HCT116 (cell line): ENCODE measurements around the gene SSUH2. TPM values are rescaled to one million over a fixed set of nuclear protein-coding genes. Genes with fewer than 3 reads are reported as not detected.

ENCODE experiments used
- ATAC-seq: fragments of 200-7000 bp; cut with Tn5 transposase; 2 replicates; pipeline ENCODE4 v1.9.1; 2020; ENCODE audit warnings: mild to moderate bottlenecking, moderate library complexity
- BruUV-seq: library from RNA; stranded (reverse); fragments of 400-500 nt; replicated peaks from 2 replicates; lab custom pipeline; 2021; lab: Mats Ljungman, UMichigan
- CTCF ChIA-PET: fragments of 300-600 bp; sonication (Branson Sonifier 250); formaldehyde crosslinking; loops from one replicate; lab custom pipeline; 2021; ENCODE audit warnings: antibody characterized with exemption; lab: Charles Lee
- POLR2A ChIA-PET: fragments of 300-600, 350-600 bp; sonication (Branson Sonifier 250); formaldehyde crosslinking; loops from one replicate; lab custom pipeline; 2021; ENCODE audit warnings: antibody characterized with exemption; lab: Charles Lee
- RAD21 ChIA-PET, 2 experiments: fragments of 300-600 bp; sonication (Branson Sonifier 250); formaldehyde crosslinking; loops; one replicate each; lab custom pipeline; 2023; ENCODE audit warnings: low total read pairs in 2 of 2; ENCODE audit not compliant: uncharacterized antibody in 2 of 2, unreplicated experiment in 2 of 2, low non-redundant PET in 1 of 2; lab: Charles Lee
- DNase-seq: peaks from one replicate; pipeline ENCODE4 v3.0.0-alpha.2; 2010; ENCODE audit warnings: low read depth, low spot score
- H2AFZ ChIP-seq: fragments of 200-600 bp; shearing (Covaris generic), sonication (generic); 2 replicates; pipeline ENCODE4 v1.6.1; 2017; ENCODE audit warnings: low read depth, mixed run types, mixed read lengths, antibody characterized with exemption, low read length; ENCODE audit not compliant: poor library complexity, severe bottlenecking
- H3K27ac ChIP-seq: 2 replicates; pipeline ENCODE4 v1.5.1; 2012; ENCODE audit warnings: low read depth, low read length
- H3K27me3 ChIP-seq: fragments of 200-600 bp; sonication (generic); 2 replicates; pipeline ENCODE4 v1.6.1; 2016; ENCODE audit warnings: mixed run types, low read length, mixed read lengths; ENCODE audit not compliant: insufficient read depth
- H3K36me3 ChIP-seq, 2 experiments: fragments of 200-500 bp in 1 of 2; fragments of 200-600 bp in 1 of 2; sonication (Bioruptor generic) in 1 of 2; sonication (generic) in 1 of 2; 2 replicates each; pipeline versions ENCODE4 v1.5.1 to v1.6.1; 2014 to 2016; ENCODE audit warnings: low read length in 2 of 2, inconsistent platforms in 1 of 2, mixed read lengths in 1 of 2, mixed run types in 1 of 2; ENCODE audit not compliant: insufficient read depth in 2 of 2, control insufficient read depth in 1 of 2
- H3K4me1 ChIP-seq, 2 experiments: fragments of 200-600 bp in 1 of 2; sonication (generic) in 1 of 2; 2 replicates each; pipeline versions ENCODE4 v1.5.1 to v1.6.1; 2012 to 2017; ENCODE audit warnings: low read length in 2 of 2, inconsistent platforms in 1 of 2, mild to moderate bottlenecking in 1 of 2, mixed read lengths in 1 of 2, mixed run types in 1 of 2, moderate library complexity in 1 of 2; ENCODE audit not compliant: insufficient read depth in 2 of 2, control insufficient read depth in 1 of 2
- H3K4me2 ChIP-seq: fragments of 200-600 bp; sonication (generic); 2 replicates; pipeline ENCODE4 v1.6.1; 2017; ENCODE audit warnings: mixed run types, low read length, mixed read lengths
- H3K4me3 ChIP-seq, 2 experiments: fragments of 200-600 bp in 1 of 2; sonication (generic) in 1 of 2; replicated peaks in 1 of 2; 2 replicates each; pipeline ENCODE4 v1.5.1; 2011 to 2016; ENCODE audit warnings: low read length in 2 of 2, control low read depth in 1 of 2, low read depth in 1 of 2, mild to moderate bottlenecking in 1 of 2, mixed read lengths in 1 of 2, mixed run types in 1 of 2
- H3K79me2 ChIP-seq: fragments of 200-600 bp; sonication (generic); 2 replicates; pipeline ENCODE4 v1.6.1; 2017; ENCODE audit warnings: mild to moderate bottlenecking, mixed run types, low read length, moderate library complexity, mixed read lengths; ENCODE audit not compliant: insufficient read depth
- H3K9ac ChIP-seq: fragments of 200-600 bp; sonication (generic); 2 replicates; pipeline ENCODE4 v1.6.1; 2016; ENCODE audit warnings: low read length, mixed read lengths
- H3K9me2 ChIP-seq: fragments of 200-600 bp; sonication (generic), shearing (Covaris generic); 2 replicates; pipeline ENCODE4 v1.6.1; 2017; ENCODE audit warnings: mixed run types, mild to moderate bottlenecking, moderate library complexity; ENCODE audit not compliant: insufficient read depth
- H3K9me3 ChIP-seq, 2 experiments: fragments of 200-500 bp in 1 of 2; fragments of 200-600 bp in 1 of 2; sonication (Bioruptor generic) in 1 of 2; sonication (generic) in 1 of 2; 2 replicates each; pipeline ENCODE4 v1.6.1; 2014 to 2017; ENCODE audit warnings: low read length in 2 of 2, mixed read lengths in 2 of 2, inconsistent platforms in 1 of 2, low read depth in 1 of 2, mild to moderate bottlenecking in 1 of 2, mixed run types in 1 of 2, moderate library complexity in 1 of 2; ENCODE audit not compliant: control insufficient read depth in 1 of 2, insufficient read depth in 1 of 2
- H4K20me1 ChIP-seq: fragments of 200-600 bp; sonication (generic), shearing (Covaris generic); 2 replicates; pipeline ENCODE4 v1.6.1; 2017; ENCODE audit warnings: mixed run types, mild to moderate bottlenecking, moderate library complexity; ENCODE audit not compliant: insufficient read depth
- CBX3 ChIP-seq: IDR thresholded peaks from 2 replicates; pipeline ENCODE4 v1.6.1; 2012; ENCODE audit warnings: low read depth
- CEBPB ChIP-seq: IDR thresholded peaks from 2 replicates; pipeline ENCODE4 v1.6.1; 2012; ENCODE audit warnings: low read depth
- EGR1 ChIP-seq: IDR thresholded peaks from 2 replicates; pipeline ENCODE4 v1.6.1; 2012; ENCODE audit warnings: low read depth
- EZH2 ChIP-seq: fragments of 200-600 bp; sonication (generic); IDR thresholded peaks from 2 replicates; pipeline ENCODE4 v1.6.1; 2017; ENCODE audit warnings: antibody characterized with exemption, mixed run types
- FOSL1 ChIP-seq: IDR thresholded peaks from 2 replicates; pipeline ENCODE4 v1.6.1; 2012; ENCODE audit warnings: low read depth
- SIN3A ChIP-seq: IDR thresholded peaks from 2 replicates; pipeline ENCODE4 v1.6.1; 2012; ENCODE audit warnings: low read depth
- SP1 ChIP-seq: IDR thresholded peaks from 2 replicates; pipeline ENCODE4 v1.6.1; 2012; ENCODE audit warnings: low read depth
- SRF ChIP-seq: IDR thresholded peaks from 2 replicates; pipeline ENCODE4 v1.6.1; 2012; ENCODE audit warnings: low read depth
- TCF7L2 ChIP-seq: IDR thresholded peaks from 2 replicates; pipeline ENCODE4 v1.7.0; 2011; ENCODE audit warnings: borderline replicate concordance, inconsistent platforms; ENCODE audit not compliant: insufficient read depth, insufficient read length; ENCODE audit errors: extremely low read depth
- intact Hi-C: fragments of 100-400 bp; cut with micrococcal nuclease; formaldehyde crosslinking; loops from 2 replicates; pipeline ENCODE4 v1.10.0; 2022
- total RNA-seq: library from RNA; stranded (reverse); gene quantifications from one replicate; pipeline ENCODE4 v1.2.1, GENCODE V29; 2021; ENCODE audit not compliant: unreplicated experiment
- TF ChIP-seq, protein P1 (sequence below): IDR thresholded peaks from 2 replicates; pipeline ENCODE4 v1.6.1; 2011; ENCODE audit warnings: mild to moderate bottlenecking, low read length, moderate library complexity; ENCODE audit not compliant: insufficient replicate concordance; ENCODE audit errors: extremely low read depth
- TF ChIP-seq, protein P2 (sequence below): IDR thresholded peaks from 2 replicates; pipeline ENCODE4 v1.6.1; 2012
- TF ChIP-seq, protein P3 (sequence below): IDR thresholded peaks from 2 replicates; pipeline ENCODE4 v1.6.1; 2012

The SSUH2 gene
- total RNA-seq, 1 experiment from 2014 or later = 0.76 TPM

DNA sequence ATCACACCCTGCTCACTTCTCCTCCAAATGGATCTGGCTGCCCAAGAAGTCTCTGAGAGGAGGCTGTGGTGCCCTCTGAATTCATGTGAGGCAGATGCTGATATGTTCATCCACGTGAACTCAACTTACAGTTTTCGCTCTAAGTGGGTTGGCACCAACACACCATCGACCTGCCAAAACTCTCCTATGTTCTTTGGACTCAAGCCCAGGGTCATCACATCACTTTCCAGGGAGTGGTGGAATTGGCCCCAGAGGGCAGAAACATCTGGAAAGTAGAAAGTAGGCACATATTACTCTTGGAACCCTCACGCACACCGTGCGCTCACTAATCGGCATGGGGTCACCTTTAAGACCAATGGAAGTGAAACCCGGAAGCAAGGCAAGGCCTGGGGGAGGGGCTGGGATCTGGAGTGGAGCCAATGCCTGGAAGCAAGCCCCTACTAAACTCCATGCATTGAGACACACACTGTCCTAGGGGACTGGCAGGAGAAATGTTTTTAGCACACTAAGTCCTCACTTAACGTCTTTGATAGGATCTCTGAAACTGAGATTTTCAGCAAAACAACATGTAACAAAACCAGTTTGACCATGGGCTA is 41.4 kb downstream of the SSUH2 start:
- no TSS peak for BruUV-seq
- ChIA-PET RAD21 (no interaction called here), CTCF (no interaction called here), POLR2A (no interaction called here)
- ATAC-seq = no peak
- intact Hi-C loops = no loop called here
- H3K27me3 ChIP-seq = no peaks in the 10 kb centered on the region; the same call in 1 of the 2 replicates
- H3K4me1 ChIP-seq = no peaks in the 10 kb centered on the region
- no peaks in the 10 kb centered on the region for H4K20me1 ChIP-seq
- no peak overlapping the region for H3K9ac ChIP-seq
- H3K79me2 ChIP-seq = no peaks in the 10 kb centered on the region
- TF ChIP-seq FOSL1 (no peak), EGR1 (no peak), CBX3 (no peak), TCF7L2 (no peak), SP1 (no peak), EZH2 (no peak), CEBPB (no peak), SRF (no peak), SIN3A (no peak)
- TF ChIP-seq, protein P1, sequence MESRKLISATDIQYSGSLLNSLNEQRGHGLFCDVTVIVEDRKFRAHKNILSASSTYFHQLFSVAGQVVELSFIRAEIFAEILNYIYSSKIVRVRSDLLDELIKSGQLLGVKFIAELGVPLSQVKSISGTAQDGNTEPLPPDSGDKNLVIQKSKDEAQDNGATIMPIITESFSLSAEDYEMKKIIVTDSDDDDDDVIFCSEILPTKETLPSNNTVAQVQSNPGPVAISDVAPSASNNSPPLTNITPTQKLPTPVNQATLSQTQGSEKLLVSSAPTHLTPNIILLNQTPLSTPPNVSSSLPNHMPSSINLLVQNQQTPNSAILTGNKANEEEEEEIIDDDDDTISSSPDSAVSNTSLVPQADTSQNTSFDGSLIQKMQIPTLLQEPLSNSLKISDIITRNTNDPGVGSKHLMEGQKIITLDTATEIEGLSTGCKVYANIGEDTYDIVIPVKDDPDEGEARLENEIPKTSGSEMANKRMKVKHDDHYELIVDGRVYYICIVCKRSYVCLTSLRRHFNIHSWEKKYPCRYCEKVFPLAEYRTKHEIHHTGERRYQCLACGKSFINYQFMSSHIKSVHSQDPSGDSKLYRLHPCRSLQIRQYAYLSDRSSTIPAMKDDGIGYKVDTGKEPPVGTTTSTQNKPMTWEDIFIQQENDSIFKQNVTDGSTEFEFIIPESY = no peak
- TF ChIP-seq, protein P2, sequence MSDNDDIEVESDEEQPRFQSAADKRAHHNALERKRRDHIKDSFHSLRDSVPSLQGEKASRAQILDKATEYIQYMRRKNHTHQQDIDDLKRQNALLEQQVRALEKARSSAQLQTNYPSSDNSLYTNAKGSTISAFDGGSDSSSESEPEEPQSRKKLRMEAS = no peak
- TF ChIP-seq, protein P3, sequence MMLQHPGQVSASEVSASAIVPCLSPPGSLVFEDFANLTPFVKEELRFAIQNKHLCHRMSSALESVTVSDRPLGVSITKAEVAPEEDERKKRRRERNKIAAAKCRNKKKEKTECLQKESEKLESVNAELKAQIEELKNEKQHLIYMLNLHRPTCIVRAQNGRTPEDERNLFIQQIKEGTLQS = no peak
- no peak for DNase-seq
- H3K36me3 ChIP-seq = no peaks in the 10 kb centered on the region
- H3K27ac ChIP-seq = no peak overlapping the region
- no peaks in the 10 kb centered on the region for H3K9me3 ChIP-seq
- no peak overlapping the region for H2AFZ ChIP-seq
- H3K4me3 ChIP-seq = no peak overlapping the region
- no peak overlapping the region for H3K4me2 ChIP-seq
- H3K9me2 ChIP-seq = no peaks in the 10 kb centered on the region
